ENCODE measurements around the gene RNF208.

DNA sequence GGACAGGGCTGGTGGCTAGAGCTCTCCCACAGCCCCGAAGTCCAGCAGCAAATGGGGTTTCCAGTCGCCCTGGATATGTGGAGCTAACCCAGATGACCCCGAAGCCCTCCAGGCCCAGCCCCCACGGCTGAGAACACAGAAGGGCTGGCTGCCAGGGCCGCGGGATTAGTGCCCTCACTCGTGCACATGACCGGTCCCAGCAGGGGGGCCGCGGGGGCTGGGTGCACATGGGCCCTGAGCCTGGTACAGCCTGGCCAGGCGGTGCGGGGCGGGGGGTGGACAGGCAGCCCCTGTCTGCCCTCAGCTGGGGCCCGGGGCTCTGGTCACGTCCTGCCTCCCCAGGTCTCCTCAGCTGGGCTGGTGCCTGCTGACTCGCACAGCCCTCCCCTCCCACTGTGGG lies 27.7 kb downstream of the RNF208 start:
- TF ChIP-seq, protein P1, sequence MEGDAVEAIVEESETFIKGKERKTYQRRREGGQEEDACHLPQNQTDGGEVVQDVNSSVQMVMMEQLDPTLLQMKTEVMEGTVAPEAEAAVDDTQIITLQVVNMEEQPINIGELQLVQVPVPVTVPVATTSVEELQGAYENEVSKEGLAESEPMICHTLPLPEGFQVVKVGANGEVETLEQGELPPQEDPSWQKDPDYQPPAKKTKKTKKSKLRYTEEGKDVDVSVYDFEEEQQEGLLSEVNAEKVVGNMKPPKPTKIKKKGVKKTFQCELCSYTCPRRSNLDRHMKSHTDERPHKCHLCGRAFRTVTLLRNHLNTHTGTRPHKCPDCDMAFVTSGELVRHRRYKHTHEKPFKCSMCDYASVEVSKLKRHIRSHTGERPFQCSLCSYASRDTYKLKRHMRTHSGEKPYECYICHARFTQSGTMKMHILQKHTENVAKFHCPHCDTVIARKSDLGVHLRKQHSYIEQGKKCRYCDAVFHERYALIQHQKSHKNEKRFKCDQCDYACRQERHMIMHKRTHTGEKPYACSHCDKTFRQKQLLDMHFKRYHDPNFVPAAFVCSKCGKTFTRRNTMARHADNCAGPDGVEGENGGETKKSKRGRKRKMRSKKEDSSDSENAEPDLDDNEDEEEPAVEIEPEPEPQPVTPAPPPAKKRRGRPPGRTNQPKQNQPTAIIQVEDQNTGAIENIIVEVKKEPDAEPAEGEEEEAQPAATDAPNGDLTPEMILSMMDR (IDR thresholded peaks at IDR 0.05; ENCODE audit: poor library complexity, severe bottlenecking), result no peak
- no peak for TF ChIP-seq MXI1 (conservative IDR thresholded peaks at IDR 0.05; ENCODE audit: poor library complexity, severe bottlenecking)
- no peak for TF ChIP-seq EZH2 (IDR thresholded peaks at IDR 0.05; ENCODE audit: borderline replicate concordance, insufficient read depth, low read length, poor library complexity, severe bottlenecking)
